GM12864 (cell line): ENCODE data around the gene SLC36A1.

Experiments used
- DNase-seq: peaks from one replicate; pipeline ENCODE4 v3.0.0-alpha.2; 2011; ENCODE audit warnings: low read depth
- H3K4me3 ChIP-seq: 2 replicates; pipeline ENCODE4 v1.5.1; 2011; ENCODE audit warnings: mild to moderate bottlenecking, low read depth, low read length, control low read depth
- CTCF ChIP-seq: IDR thresholded peaks from 2 replicates; pipeline ENCODE4 v1.5.1; 2011; ENCODE audit warnings: low read depth, mild to moderate bottlenecking, moderate library complexity, low read length, control low read depth, inconsistent platforms; ENCODE audit errors: missing control alignments

The SLC36A1 gene

GRCh38 chr5:151451626-151452520 lies 4.5 kb downstream of the SLC36A1 start:
- TF ChIP-seq CTCF: no peak
- no peak overlapping the region for H3K4me3 ChIP-seq
- peak; percentile 46 for DNase-seq

- DNase-seq: no peak
- no peak overlapping the region for H3K4me3 ChIP-seq
- TF ChIP-seq CTCF: no peak
Observed at GRCh38 chr5:151454166-151454565, 6.8 kb downstream of the SLC36A1 start.

- H3K4me3 ChIP-seq: no peak overlapping the region
- no peak for TF ChIP-seq CTCF
- no peak for DNase-seq
Observed at GRCh38 chr5:151454889-151455288, 7.5 kb downstream of the SLC36A1 start.

GRCh38 chr5:151456321-151456940 lies 9.0 kb downstream of the SLC36A1 start:
- no peak for TF ChIP-seq CTCF
- no peak overlapping the region for H3K4me3 ChIP-seq
- no peak for DNase-seq

GRCh38 chr5:151458314-151458713 lies 10.9 kb downstream of the SLC36A1 start:
- TF ChIP-seq CTCF: no peak
- no peak overlapping the region for H3K4me3 ChIP-seq
- DNase-seq: no peak

- DNase-seq: no peak
- no peak overlapping the region for H3K4me3 ChIP-seq
- TF ChIP-seq CTCF: no peak
Observed at GRCh38 chr5:151459680-151460324, 12.4 kb downstream of the SLC36A1 start.
